NT2/D1 (cell line): ENCODE results near the gene HELT.
"Not testable (repeated sequence)": the region's sequence is repeated elsewhere in the genome, so short reads cannot be mapped to it uniquely, and the experiment has no call there.

Experiments
- SUZ12 ChIP-seq: IDR thresholded peaks from 2 replicates; pipeline ENCODE4 v1.6.1; 2011; ENCODE audit not compliant: insufficient read length, insufficient read depth; ENCODE audit errors: extremely low read depth
- ZNF274 ChIP-seq: IDR thresholded peaks from 2 replicates; pipeline ENCODE4 v1.6.1; 2011; ENCODE audit warnings: mild to moderate bottlenecking, low read depth, low read length

DNA sequence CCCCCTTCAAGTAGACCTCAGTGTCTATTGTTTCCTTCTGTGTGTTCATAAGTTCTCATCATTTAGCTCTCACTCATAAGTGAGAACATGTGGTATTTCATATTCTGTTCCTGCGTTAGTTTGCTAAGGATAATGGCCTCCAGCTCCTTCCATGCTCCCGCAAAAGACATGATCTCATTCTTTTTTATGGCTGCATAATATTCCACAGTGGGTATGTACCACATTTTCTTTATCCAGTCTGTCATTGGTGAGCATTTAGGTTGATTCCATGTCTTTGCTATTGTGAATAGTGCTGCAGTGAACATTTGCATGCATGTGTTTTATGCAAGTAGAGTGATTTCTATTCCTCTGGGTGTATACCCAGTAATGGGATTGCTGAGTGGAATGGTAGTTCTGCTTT lies 41.9 kb upstream of the HELT start:
- TF ChIP-seq ZNF274, SUZ12: not testable (repeated sequence)
